Liver (tissue), 9 donors: ENCODE measurements around the gene SFXN5. TPM values are rescaled to one million over a fixed set of nuclear protein-coding genes. Genes with fewer than 3 reads are reported as not detected.
A peak's percentile ranks its signal among the peaks of the same experiment; 100 is the strongest.

Experiments
- DNase-seq: peaks from one replicate; pipeline ENCODE4 v3.0.0-alpha.2; 2017; ENCODE audit warnings: low spot score
- H3K27ac ChIP-seq, 2 donors: one replicate each; pipeline ENCODE4 v1.7.0; 2013; ENCODE audit warnings: inconsistent platforms in 2 of 2, low read length in 2 of 2, control low read depth in 1 of 2, low read depth in 1 of 2, mild to moderate bottlenecking in 1 of 2
- H3K27me3 ChIP-seq, 4 donors: one replicate each; pipeline versions ENCODE4 v1.6.1 to v1.7.0; 2013; ENCODE audit warnings: low read length in 3 of 4, inconsistent platforms in 1 of 4, mild to moderate bottlenecking in 1 of 4, moderate library complexity in 1 of 4; ENCODE audit not compliant: control insufficient read depth in 4 of 4, insufficient read depth in 4 of 4
- H3K36me3 ChIP-seq, 4 donors: one replicate each; pipeline versions ENCODE4 v1.6.1 to v1.7.0; 2013; ENCODE audit warnings: low read length in 3 of 4, mild to moderate bottlenecking in 3 of 4, low read depth in 1 of 4, moderate library complexity in 1 of 4; ENCODE audit not compliant: control insufficient read depth in 4 of 4, insufficient read depth in 3 of 4
- H3K4me1 ChIP-seq, 4 donors: one replicate each; pipeline versions ENCODE4 v1.6.1 to v1.7.0; 2013; ENCODE audit warnings: low read length in 3 of 4, mild to moderate bottlenecking in 3 of 4, moderate library complexity in 1 of 4; ENCODE audit not compliant: control insufficient read depth in 4 of 4, insufficient read depth in 4 of 4
- H3K4me3 ChIP-seq, 3 donors: one replicate each; pipeline versions ENCODE4 v1.6.1 to v1.7.0; 2013; ENCODE audit warnings: low read length in 3 of 3, control low read depth in 1 of 3, low read depth in 1 of 3, mild to moderate bottlenecking in 1 of 3
- H3K9ac ChIP-seq, 2 donors: one replicate each; pipeline ENCODE4 v1.7.0; 2013; ENCODE audit warnings: low read length in 2 of 2, mild to moderate bottlenecking in 2 of 2, moderate library complexity in 2 of 2, control low read depth in 1 of 2, low read depth in 1 of 2
- H3K9me3 ChIP-seq, 4 donors: one replicate each; pipeline versions ENCODE4 v1.6.1 to v1.7.0; 2013; ENCODE audit warnings: low read length in 3 of 4; ENCODE audit not compliant: control insufficient read depth in 4 of 4
- ATF3 ChIP-seq: IDR thresholded peaks from 2 replicates; pipeline ENCODE4 v1.6.1; 2016; ENCODE audit warnings: antibody characterized with exemption
- CTCF ChIP-seq: fragments of 150-350 bp; IDR thresholded peaks from 2 replicates; pipeline ENCODE4 v1.5.1; 2017; ENCODE audit warnings: improper control_type of control experiment, low read depth, low read length; ENCODE audit not compliant: missing input control
- EGR1 ChIP-seq, 2 donors: IDR thresholded peaks; 2 replicates each; pipeline ENCODE4 v1.6.1; 2016 to 2018; ENCODE audit warnings: antibody characterized with exemption in 2 of 2, low read depth in 2 of 2
- FOXA1 ChIP-seq: IDR thresholded peaks from 2 replicates; pipeline ENCODE4 v1.6.1; 2016; ENCODE audit warnings: antibody characterized with exemption
- FOXA2 ChIP-seq: IDR thresholded peaks from 2 replicates; pipeline ENCODE4 v1.6.1; 2016; ENCODE audit warnings: antibody characterized with exemption
- GABPA ChIP-seq, 2 donors: IDR thresholded peaks in 1 of 2; conservative IDR thresholded peaks in 1 of 2; 2 replicates each; pipeline ENCODE4 v1.6.1; 2016; ENCODE audit warnings: antibody characterized with exemption in 2 of 2, mild to moderate bottlenecking in 1 of 2, moderate library complexity in 1 of 2
- NR2F2 ChIP-seq: IDR thresholded peaks from 2 replicates; pipeline ENCODE4 v1.6.1; 2016; ENCODE audit warnings: antibody characterized with exemption
- REST ChIP-seq: IDR thresholded peaks from 2 replicates; pipeline ENCODE4 v1.6.1; 2016; ENCODE audit warnings: antibody characterized with exemption, mild to moderate bottlenecking
- RXRA ChIP-seq, 2 donors: IDR thresholded peaks; 2 replicates each; pipeline ENCODE4 v1.6.1; 2017 to 2018; ENCODE audit warnings: antibody characterized with exemption in 2 of 2, mild to moderate bottlenecking in 1 of 2
- SP1 ChIP-seq: IDR thresholded peaks from 2 replicates; pipeline ENCODE4 v1.6.1; 2018; ENCODE audit warnings: antibody characterized with exemption, mild to moderate bottlenecking
- TAF1 ChIP-seq: conservative IDR thresholded peaks from 2 replicates; pipeline ENCODE4 v1.6.1; 2016; ENCODE audit warnings: antibody characterized with exemption, mild to moderate bottlenecking
- YY1 ChIP-seq: IDR thresholded peaks from 2 replicates; pipeline ENCODE4 v1.6.1; 2016; ENCODE audit warnings: antibody characterized with exemption, mild to moderate bottlenecking
- ZBTB33 ChIP-seq: IDR thresholded peaks from 2 replicates; pipeline ENCODE4 v1.6.1; 2016; ENCODE audit warnings: antibody characterized with exemption
- WGBS: extraction: QIAGEN DNeasy Blood & Tissue Kit; methylation state at CpG from one replicate; pipeline ENCODE4 v1.1.7; 2013; 5-methylcytosine and 5-hydroxymethylcytosine counted together
- polyA plus RNA-seq, 2 donors: library from polyadenylated mRNA; stranded (reverse) in 1 of 2; unstranded in 1 of 2; fragments of 200-250 nt in 1 of 2; fragments of >200 nt in 1 of 2; fragmentation: Nextera tagmentation in 1 of 2; extraction: Ambion mirVana in 1 of 2; gene quantifications; one replicate each; pipeline versions ENCODE4 v1.2.1 to v1.2.3, GENCODE V29; 2013 to 2015
- total RNA-seq, 2 donors: library from RNA; depleted of rRNA; stranded (reverse); fragments of >200 nt; gene quantifications; one replicate each; pipeline ENCODE4 v1.2.3, GENCODE V29; 2014
- donor health status: healthy.
- donor health status: healthy.
- donor health status: healthy.
- donor health status: healthy.
- donor health status: healthy.

Gene SFXN5
- total and polyA plus RNA-seq, 4 donors: 23.3 to 58.2 (median 29.5) TPM

- WGBS: 94% methylated on average over 10 of the region's 10 CpGs
- DNase-seq: no peak
- H3K36me3 ChIP-seq: peaks cover 0 to 3% (median 0%) of the 10 kb centered on the region in 4 donors
- H3K27ac ChIP-seq: peak overlapping the region; percentile 54 to 62
- peaks cover 8 to 78% (median 46%) of the 10 kb centered on the region in 4 donors for H3K4me1 ChIP-seq
- no peak overlapping the region for H3K4me3 ChIP-seq
- H3K9ac ChIP-seq: no peak overlapping the region
- no peaks in the 10 kb centered on the region for H3K27me3 ChIP-seq
- TF ChIP-seq EGR1 (IDR thresholded peaks at IDR 0.05; ENCODE audit: low read depth in 2 of 2): no peak
- no peak for TF ChIP-seq FOXA1
- H3K9me3 ChIP-seq: no peaks in the 10 kb centered on the region
Measured at GRCh38 chr2:72994282-72994990, 77.1 kb downstream of the SFXN5 start.

GRCh38 chr2:72993933-72994280 lies 77.6 kb downstream of the SFXN5 start:
- Histone ChIP-seq H3K27me3 (no peaks in the 10 kb centered on the region), H3K4me1 (peaks cover 8 to 76% (median 46%) of the 10 kb centered on the region in 4 donors), H3K9ac (no peak overlapping the region), H3K9me3 (no peaks in the 10 kb centered on the region), H3K36me3 (peaks cover 0 to 3% (median 0%) of the 10 kb centered on the region in 4 donors), H3K27ac (peak overlapping the region; percentile 54 to 62), H3K4me3 (no peak overlapping the region)
- TF ChIP-seq FOXA1 (no peak), YY1 (no peak), TAF1 (no peak), SP1 (no peak), ATF3 (no peak), CTCF (no peak), RXRA (IDR thresholded peaks at IDR 0.05) (no peak), ZBTB33 (no peak), EGR1 (IDR thresholded peaks at IDR 0.05; ENCODE audit: low read depth in 2 of 2) (no peak), GABPA (IDR thresholded peaks at IDR 0.05 in 1 of 2, conservative IDR thresholded peaks at IDR 0.05 in 1 of 2) (no peak)
- DNase-seq: peak; percentile 30
- 91% methylated on average over 5 of the region's 5 CpGs for WGBS

GRCh38 chr2:72993147-72993932 lies 78.2 kb downstream of the SFXN5 start:
- peak; percentile 65 for DNase-seq
- H3K9me3 ChIP-seq: no peaks in the 10 kb centered on the region
- H3K36me3 ChIP-seq: peaks cover 0 to 4% (median 0%) of the 10 kb centered on the region in 4 donors
- no peak overlapping the region for H3K4me3 ChIP-seq
- no peaks in the 10 kb centered on the region for H3K27me3 ChIP-seq
- H3K4me1 ChIP-seq: peaks cover 8 to 76% (median 46%) of the 10 kb centered on the region in 4 donors
- 58% methylated on average over 5 of the region's 5 CpGs for WGBS
- H3K27ac ChIP-seq: peak overlapping the region; percentile 54 to 62
- H3K9ac ChIP-seq: no peak overlapping the region
- TF ChIP-seq TAF1 (no peak), FOXA1 (no peak), FOXA2 (no peak), EGR1 (IDR thresholded peaks at IDR 0.05; ENCODE audit: low read depth in 2 of 2) (no peak), CTCF (peak; percentile 77), YY1 (no peak), ATF3 (no peak), NR2F2 (peak; percentile 58), GABPA (IDR thresholded peaks at IDR 0.05 in 1 of 2, conservative IDR thresholded peaks at IDR 0.05 in 1 of 2) (no peak), SP1 (peak; percentile 41), REST (no peak)
